ENCODE measurements around the gene FSD2. TPM values are rescaled to one million over a fixed set of nuclear protein-coding genes. Genes with fewer than 3 reads are reported as not detected.

FSD2 gene
- total and polyA plus RNA-seq, 2 of the 4 experiments (the other 2 are of a cell fraction), result not detected

- peak overlapping the region; percentile 85 for H3K14ac ChIP-seq (replicated peaks; ENCODE audit: low read depth, low read length)
- H3K4me3 ChIP-seq (ENCODE audit: insufficient read depth, low read depth, low read length), result no peak overlapping the region
- peak overlapping the region; percentile 66 for H2AFZ ChIP-seq (replicated peaks; ENCODE audit: low read length, poor library complexity)
- H3K27me3 ChIP-seq (ENCODE audit: control insufficient read depth, insufficient read depth, low read length), result no peaks in the 10 kb centered on the region
- H4K20me1 ChIP-seq (ENCODE audit: insufficient read depth, low read length), result peaks cover 9% of the 10 kb centered on the region
- H2BK15ac ChIP-seq (ENCODE audit: low read depth, low read length), result peak overlapping the region; percentile 41; the same call in 1 of the 3 replicates
- H3K4me2 ChIP-seq (ENCODE audit: low read depth, low read length), result peak overlapping the region; percentile 84
- no CpG with 5 or more reads among the region's 13 CpGs for WGBS, 2 experiments (ENCODE audit: extremely low coverage in 2 of 2, insufficient read length in 1 of 2)
- ATAC-seq (ENCODE audit: low read depth) (peak; percentile 93), DNase-seq (peak; percentile 93)
- H3K4me1 ChIP-seq (ENCODE audit: control insufficient read depth, insufficient read depth, low read length), result peaks cover 10% of the 10 kb centered on the region
- H2BK120ac ChIP-seq (ENCODE audit: low read depth, low read length), result peak overlapping the region; percentile 77
- H4K8ac ChIP-seq (ENCODE audit: low read depth in 2 of 2, low read length in 2 of 2), result peak overlapping the region; percentile 7 to 65; a peak in 3 of 4 replicates
- peak overlapping the region; percentile 61 for H3K18ac ChIP-seq (ENCODE audit: low read depth, low read length)
- H2AK9ac ChIP-seq (replicated peaks; ENCODE audit: low read depth, low read length, poor library complexity), result peak overlapping the region; percentile 38
- H3K9me1 ChIP-seq (ENCODE audit: insufficient read depth, low read length), result peaks cover 5% of the 10 kb centered on the region
- no peak overlapping the region for H3K9ac ChIP-seq (ENCODE audit: low read depth, low read length)
- BruUV-seq (replicated peaks), result no TSS peak
- H3K56ac ChIP-seq (ENCODE audit: extremely low read depth, insufficient read depth, low read length), result peak overlapping the region; percentile 48; the same call in 1 of the 2 replicates
- no peak overlapping the region; the same call in 1 of the 2 replicates for H4K5ac ChIP-seq (ENCODE audit: low read depth, low read length)
- H3K23ac ChIP-seq (ENCODE audit: low read depth, low read length), result peak overlapping the region; percentile 57
- dilution Hi-C loops (cut with HindIII; ENCODE audit: low sequenced_read_pairs, unreplicated experiment), result no loop called here
- peaks cover 54% of the 10 kb centered on the region for H3K36me3 ChIP-seq (ENCODE audit: control insufficient read depth, insufficient read depth, low read length)
- peak overlapping the region; percentile 85 for H3K27ac ChIP-seq (ENCODE audit: insufficient read depth, low read length)
- H3K9me3 ChIP-seq (ENCODE audit: control insufficient read depth, insufficient read depth, low read length), result no peaks in the 10 kb centered on the region
- H2BK20ac ChIP-seq (ENCODE audit: low read depth, low read length), result peak overlapping the region; percentile 63
- in situ Hi-C loops (cut with MboI; ENCODE audit: low sequenced_read_pairs), result no loop called here
- CTCF ChIA-PET, result interaction anchor here (0.9 kb wide), 1 partner anchor 27 kb away, joined by 4 read pairs; no protein-coding TSS in a partner anchor
- POLR2A ChIA-PET (ENCODE audit: unreplicated experiment), result no interaction called here
- peak overlapping the region; percentile 77 for H2AK5ac ChIP-seq (ENCODE audit: low read depth, low read length)
- H4K91ac ChIP-seq (ENCODE audit: insufficient read depth, low read depth, low read length), result peak overlapping the region; percentile 68
- H2BK5ac ChIP-seq (ENCODE audit: low read depth, low read length, poor library complexity, severe bottlenecking), result peak overlapping the region; percentile 88
- intact Hi-C loops (cut with micrococcal nuclease), result loop anchor here (5.0 to 10.0 kb wide), 3 partner anchors 155 to 372 kb away; partner anchors contain the start of genes HDGFL3 and RAMAC
- H3K79me1 ChIP-seq (ENCODE audit: low read depth in 1 of 2, low read length in 2 of 2), result peaks cover 7 to 42% of the 10 kb centered on the region in 2 experiments; a peak in 2 of 4 replicates
- TF ChIP-seq USF2 (IDR thresholded peaks at IDR 0.05; ENCODE audit: low read depth, low read length) (no peak), FOS (IDR thresholded peaks at IDR 0.05; ENCODE audit: low read depth, low read length) (peak; percentile 99), NFE2L2 (IDR thresholded peaks at IDR 0.05; ENCODE audit: low read depth, low read length) (no peak), MAZ (IDR thresholded peaks at IDR 0.05; ENCODE audit: borderline replicate concordance, low read depth, low read length) (no peak), CEBPB (IDR thresholded peaks at IDR 0.05; ENCODE audit: low read depth, low read length) (peak; percentile 64), BHLHE40 (IDR thresholded peaks at IDR 0.05; ENCODE audit: low read depth, low read length) (peak; percentile 73; the same call in 1 of the 2 replicates), CHD1 (IDR thresholded peaks at IDR 0.05; ENCODE audit: low read depth, low read length) (no peak), ELK1 (IDR thresholded peaks at IDR 0.05; ENCODE audit: borderline replicate concordance, low read depth, low read length) (no peak)
- H3K4ac ChIP-seq (ENCODE audit: low read depth, low read length), result peak overlapping the region; percentile 73
Measured at GRCh38 chr15:82832601-82833361, 26.9 kb upstream of the FSD2 start.

All from IMR-90 (cell line).